Peyer's patch (tissue), 4 donors: ENCODE measurements around the gene PATZ1. TPM values are rescaled to one million over a fixed set of nuclear protein-coding genes. Genes with fewer than 3 reads are reported as not detected.

Experiments
- DNase-seq, 3 donors: peaks; one replicate each; pipeline ENCODE4 v3.0.0-alpha.2; 2017 to 2019
- H3K27ac ChIP-seq, 4 donors: fragments of 200-600 bp; sonication (generic); one replicate each; pipeline ENCODE4 v1.5.1; 2016 to 2019
- H3K27me3 ChIP-seq, 2 donors: fragments of 200-600 bp; sonication (generic); one replicate each; pipeline ENCODE4 v1.5.1; 2019
- H3K36me3 ChIP-seq, 3 donors: fragments of 200-600 bp; sonication (generic); one replicate each; pipeline ENCODE4 v1.5.1; 2016 to 2019
- H3K4me1 ChIP-seq, 4 donors: fragments of 200-600 bp; sonication (generic); one replicate each; pipeline ENCODE4 v1.5.1; 2016 to 2019
- H3K4me3 ChIP-seq, 4 donors: fragments of 200-600 bp; sonication (generic); 1 replicate in 3 of 4; 2 replicates in 1 of 4; pipeline ENCODE4 v1.5.1; 2016 to 2019; ENCODE audit warnings: mild to moderate bottlenecking in 1 of 4
- H3K9me3 ChIP-seq, 4 donors: fragments of 200-600 bp; sonication (generic); one replicate each; pipeline ENCODE4 v1.5.1; 2016 to 2019; ENCODE audit warnings: mild to moderate bottlenecking in 1 of 4
- POLR2A ChIP-seq, 2 donors: fragments of 450-650 bp; IDR thresholded peaks; one replicate each; pipeline ENCODE4 v1.5.1; 2017; ENCODE audit warnings: antibody characterized with exemption in 2 of 2, mild to moderate bottlenecking in 2 of 2, moderate library complexity in 2 of 2
- total RNA-seq, 4 donors: library from RNA; depleted of rRNA; stranded (reverse); fragments of >200 nt; gene quantifications; one replicate each; pipeline ENCODE4 v1.1.0, GENCODE V29; 2016
- TF ChIP-seq, protein P1 (sequence below), 6 experiments: fragments of 450-650 bp in 4 of 6; fragments of 200-600 bp in 2 of 6; sonication (generic) in 1 of 6; IDR thresholded peaks; one replicate each; pipeline ENCODE4 v1.5.1; 2017 to 2019; ENCODE audit warnings: antibody characterized with exemption in 6 of 6, mild to moderate bottlenecking in 3 of 6, moderate library complexity in 1 of 6

The PATZ1 gene
- total RNA-seq, 4 donors from 2014 or later: 12.4 to 28.3 (median 21.2) TPM

DNA sequence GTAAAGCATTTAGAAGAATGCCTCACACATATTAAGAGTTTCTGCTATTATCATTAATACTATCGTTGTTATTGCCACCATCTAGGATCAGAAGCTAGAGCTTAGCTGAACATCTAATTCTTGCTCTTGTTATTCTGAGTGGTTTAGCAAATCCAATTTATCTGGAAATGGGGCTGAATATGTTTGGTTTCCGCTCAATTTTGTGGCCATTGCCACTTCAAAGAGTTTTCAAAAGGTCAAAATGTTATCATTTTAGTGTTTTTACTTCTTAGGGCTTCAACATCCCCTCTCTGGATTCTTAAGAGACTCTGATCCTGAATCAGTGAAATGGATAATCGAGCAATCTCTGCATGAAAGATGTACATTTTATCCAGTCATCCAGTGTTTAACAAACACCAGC lies 43.6 kb downstream of the PATZ1 start:
- Histone ChIP-seq H3K27ac (no peak overlapping the region), H3K4me1 (peaks cover 0 to 15% (median 0%) of the 10 kb centered on the region in 4 donors), H3K9me3 (no peaks in the 10 kb centered on the region), H3K36me3 (no peaks in the 10 kb centered on the region), H3K27me3 (no peaks in the 10 kb centered on the region), H3K4me3 (no peak overlapping the region)
- no peak for DNase-seq
- TF ChIP-seq, protein P1, sequence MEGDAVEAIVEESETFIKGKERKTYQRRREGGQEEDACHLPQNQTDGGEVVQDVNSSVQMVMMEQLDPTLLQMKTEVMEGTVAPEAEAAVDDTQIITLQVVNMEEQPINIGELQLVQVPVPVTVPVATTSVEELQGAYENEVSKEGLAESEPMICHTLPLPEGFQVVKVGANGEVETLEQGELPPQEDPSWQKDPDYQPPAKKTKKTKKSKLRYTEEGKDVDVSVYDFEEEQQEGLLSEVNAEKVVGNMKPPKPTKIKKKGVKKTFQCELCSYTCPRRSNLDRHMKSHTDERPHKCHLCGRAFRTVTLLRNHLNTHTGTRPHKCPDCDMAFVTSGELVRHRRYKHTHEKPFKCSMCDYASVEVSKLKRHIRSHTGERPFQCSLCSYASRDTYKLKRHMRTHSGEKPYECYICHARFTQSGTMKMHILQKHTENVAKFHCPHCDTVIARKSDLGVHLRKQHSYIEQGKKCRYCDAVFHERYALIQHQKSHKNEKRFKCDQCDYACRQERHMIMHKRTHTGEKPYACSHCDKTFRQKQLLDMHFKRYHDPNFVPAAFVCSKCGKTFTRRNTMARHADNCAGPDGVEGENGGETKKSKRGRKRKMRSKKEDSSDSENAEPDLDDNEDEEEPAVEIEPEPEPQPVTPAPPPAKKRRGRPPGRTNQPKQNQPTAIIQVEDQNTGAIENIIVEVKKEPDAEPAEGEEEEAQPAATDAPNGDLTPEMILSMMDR (IDR thresholded peaks at IDR 0.05): no peak
- no peak for TF ChIP-seq POLR2A (IDR thresholded peaks at IDR 0.05)

DNA sequence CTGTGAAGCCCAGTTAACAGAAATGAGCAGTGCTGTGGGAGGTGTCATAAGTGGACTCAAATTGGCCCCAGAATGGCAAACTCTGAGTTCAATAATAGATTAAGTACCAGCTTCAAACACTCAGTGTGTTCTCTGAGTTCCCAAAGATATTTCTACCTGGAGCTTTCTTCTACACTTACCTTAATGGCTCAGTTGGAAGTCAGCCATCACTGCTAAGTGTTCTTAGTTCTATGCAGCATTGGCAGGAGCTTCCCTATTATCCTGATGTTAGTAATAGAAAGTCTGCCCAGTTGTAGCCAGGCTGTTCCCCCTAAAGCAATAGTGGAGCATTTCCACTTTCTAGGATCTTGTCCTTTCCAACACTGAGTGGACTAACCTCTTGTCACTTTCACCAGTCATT lies 44.1 kb downstream of the PATZ1 start:
- DNase-seq: no peak
- Histone ChIP-seq H3K27ac (no peak overlapping the region), H3K4me1 (peaks cover 0 to 18% (median 0%) of the 10 kb centered on the region in 4 donors), H3K4me3 (no peak overlapping the region), H3K9me3 (no peaks in the 10 kb centered on the region), H3K36me3 (no peaks in the 10 kb centered on the region), H3K27me3 (no peaks in the 10 kb centered on the region)
- no peak for TF ChIP-seq POLR2A (IDR thresholded peaks at IDR 0.05)
- TF ChIP-seq, protein P1 (IDR thresholded peaks at IDR 0.05): no peak

DNA sequence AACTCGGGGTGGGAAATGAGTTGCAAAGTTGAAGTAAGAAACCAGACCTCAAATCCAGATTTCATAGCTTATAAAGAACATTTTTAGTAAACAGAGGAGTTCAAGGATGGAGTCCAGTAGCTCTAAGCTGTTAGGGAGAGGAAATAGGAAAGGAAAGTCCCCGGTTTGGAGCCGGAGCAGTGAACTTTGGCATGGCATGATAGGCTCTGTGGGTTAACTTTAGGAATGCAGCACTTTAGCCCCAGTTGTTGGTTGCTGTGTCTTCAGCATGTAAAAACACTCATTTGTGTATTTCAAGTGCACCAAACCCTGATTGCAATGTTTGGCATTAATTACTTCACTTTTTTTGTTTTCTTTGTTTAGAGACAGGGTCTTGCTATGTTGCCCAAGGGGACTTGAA lies 45.2 kb downstream of the PATZ1 start:
- no peak for DNase-seq
- Histone ChIP-seq H3K9me3 (no peaks in the 10 kb centered on the region), H3K36me3 (no peaks in the 10 kb centered on the region), H3K4me3 (no peak overlapping the region), H3K27ac (no peak overlapping the region), H3K4me1 (peaks cover 0 to 29% (median 5%) of the 10 kb centered on the region in 4 donors), H3K27me3 (no peaks in the 10 kb centered on the region)
- no peak for TF ChIP-seq POLR2A (IDR thresholded peaks at IDR 0.05)
- TF ChIP-seq, protein P1 (IDR thresholded peaks at IDR 0.05): no peak

DNA sequence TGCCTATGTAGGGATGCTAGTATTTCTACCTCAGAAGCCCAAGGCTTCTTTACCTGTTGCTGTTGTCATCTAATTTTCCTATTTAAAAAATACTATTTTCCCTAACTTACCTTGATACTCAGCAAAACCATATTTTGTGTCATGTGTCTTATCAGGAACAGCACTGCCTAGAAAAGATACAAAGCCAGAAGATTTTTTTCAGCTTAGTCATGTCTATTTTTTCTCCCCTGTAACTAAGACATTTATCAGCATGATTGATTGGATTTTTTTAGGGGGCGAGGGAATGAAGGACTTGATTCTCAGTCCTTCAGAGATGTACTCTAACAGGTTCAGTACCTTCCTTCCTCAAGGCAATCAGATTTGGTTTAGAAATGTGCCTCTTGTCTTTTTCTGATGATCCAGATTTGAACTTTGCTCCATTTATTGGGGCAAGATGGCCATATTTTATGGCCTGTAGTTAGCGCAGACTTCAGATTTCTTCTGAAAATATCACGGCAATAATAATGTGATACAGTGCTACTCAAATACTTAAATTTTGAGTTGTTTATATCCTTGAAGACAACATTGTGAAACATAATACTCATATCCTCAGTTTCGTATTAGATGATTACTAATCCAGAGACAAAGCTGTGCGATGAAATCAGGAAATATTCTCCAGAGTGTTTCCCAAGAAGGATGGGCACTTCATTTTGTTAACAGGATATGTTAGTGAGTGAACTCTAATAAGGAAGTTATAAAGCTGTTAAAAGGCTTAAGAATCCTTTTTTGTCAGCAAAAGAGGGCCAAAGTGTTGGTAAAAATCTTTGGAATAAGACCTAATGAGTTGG lies 50.1 kb downstream of the PATZ1 start:
- H3K27ac ChIP-seq: peak overlapping the region; percentile 43 to 82 (median 66)
- H3K36me3 ChIP-seq: no peaks in the 10 kb centered on the region
- peak overlapping the region in 1 of 4 donors; percentile 4 for H3K4me3 ChIP-seq
- no peaks in the 10 kb centered on the region for H3K27me3 ChIP-seq
- H3K9me3 ChIP-seq: no peaks in the 10 kb centered on the region
- DNase-seq: no peak
- TF ChIP-seq, protein P1 (IDR thresholded peaks at IDR 0.05): no peak
- TF ChIP-seq POLR2A (IDR thresholded peaks at IDR 0.05): no peak
- H3K4me1 ChIP-seq: peaks cover 0 to 35% (median 9%) of the 10 kb centered on the region in 4 donors

DNA sequence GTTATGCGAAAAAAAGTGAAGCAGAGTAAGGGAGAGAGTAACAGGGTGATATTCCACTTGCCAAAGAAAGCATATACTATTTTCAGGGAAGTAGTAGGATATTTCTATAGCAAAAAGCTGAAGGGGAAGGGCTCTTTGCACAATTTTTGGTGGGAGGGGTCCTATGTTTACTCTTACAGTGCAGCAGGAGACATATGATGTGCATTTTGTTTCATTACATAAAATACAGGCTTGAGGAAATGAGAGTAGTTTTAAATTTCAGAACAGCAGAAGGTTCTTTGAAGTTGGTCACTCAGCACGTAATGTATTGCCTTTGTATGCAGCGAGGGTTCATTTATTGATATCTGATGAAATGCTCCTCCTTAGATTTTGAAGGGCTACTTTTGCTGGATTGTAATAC lies 50.8 kb downstream of the PATZ1 start:
- no peak for DNase-seq
- Histone ChIP-seq H3K27me3 (no peaks in the 10 kb centered on the region), H3K36me3 (no peaks in the 10 kb centered on the region), H3K27ac (peak overlapping the region; percentile 43 to 82 (median 66)), H3K4me1 (peaks cover 0 to 29% (median 9%) of the 10 kb centered on the region in 4 donors), H3K9me3 (no peaks in the 10 kb centered on the region), H3K4me3 (no peak overlapping the region)
- TF ChIP-seq POLR2A (IDR thresholded peaks at IDR 0.05): no peak
- TF ChIP-seq, protein P1 (IDR thresholded peaks at IDR 0.05): no peak
